Mucosa of descending colon (tissue), 3 donors: ENCODE measurements around the gene HIPK3. TPM values are rescaled to one million over a fixed set of nuclear protein-coding genes. Genes with fewer than 3 reads are reported as not detected.

Source experiments
- ATAC-seq: fragments of 200-7000 bp; cut with Tn5 transposase; one replicate; pipeline ENCODE4 v1.9.1; 2020; ENCODE audit warnings: mild to moderate bottlenecking, moderate library complexity
- DNase-seq, 3 donors: peaks; one replicate each; pipeline ENCODE4 v3.0.0-alpha.2; 2020
- H3K36me3 ChIP-seq: fragments of 200-600 bp; one replicate; pipeline ENCODE4 v1.8.0; 2021; ENCODE audit warnings: low read depth, mild to moderate bottlenecking
- H3K4me1 ChIP-seq: fragments of 200-600 bp; one replicate; pipeline ENCODE4 v1.8.0; 2021; ENCODE audit warnings: low read depth, mild to moderate bottlenecking
- H3K4me3 ChIP-seq: fragments of 200-600 bp; one replicate; pipeline ENCODE4 v1.8.0; 2021; ENCODE audit warnings: mild to moderate bottlenecking
- H3K9me3 ChIP-seq: fragments of 200-600 bp; one replicate; pipeline ENCODE4 v1.8.0; 2021; ENCODE audit warnings: mild to moderate bottlenecking
- CTCF ChIP-seq: fragments of 200-600 bp; IDR thresholded peaks from one replicate; pipeline ENCODE4 v1.8.0; 2022; ENCODE audit warnings: antibody characterized with exemption, mild to moderate bottlenecking
- intact Hi-C, 2 donors: fragments of 100-400 bp; cut with DNase I in 1 of 2; cut with micrococcal nuclease in 1 of 2; formaldehyde crosslinking; loops; one replicate each; pipeline versions ENCODE4 v1.11.0 to v1.11.1; 2022; cut with DNase I, micrococcal nuclease
- total RNA-seq, 3 donors: library from RNA; stranded (reverse); fragmentation: NEBNext Ultra II Directional in 2 of 3; extraction: Animal tissue kit (Norgen Biotek cat#: 25700) in 2 of 3; gene quantifications; one replicate each; pipeline versions ENCODE4 v1.2.1 to v1.2.4, GENCODE V29; 2021 to 2023
- donor health status: DM: no; HTN: no; CAD: no; lungs with moderate emphysema.
- donor health status: DM: no; HTN: no; CAD: no.
- donor health status: DM: no; HTN: yes; CAD: no.

HIPK3 gene
- total RNA-seq, 3 donors from 2014 or later = 67.0 to 254 (median 69.7) TPM

GRCh38 chr11:33269822-33270221 is 12.6 kb downstream of the HIPK3 start:
- H3K4me1 ChIP-seq = peaks cover 24% of the 10 kb centered on the region

GRCh38 chr11:33271059-33271458 is 13.9 kb downstream of the HIPK3 start:
- peaks cover 24% of the 10 kb centered on the region for H3K4me1 ChIP-seq
- no peak overlapping the region for H3K4me3 ChIP-seq
- no peaks in the 10 kb centered on the region for H3K9me3 ChIP-seq
- no peaks in the 10 kb centered on the region for H3K36me3 ChIP-seq
- DNase-seq (no peak), ATAC-seq (no peak)
- intact Hi-C loops = no loop called here
- no peak for TF ChIP-seq CTCF

More at GRCh38 chr11:33269822-33270221, 12.6 kb downstream of the HIPK3 start:
- DNase-seq = peak in 1 of 3 donors; percentile 40
- no peaks in the 10 kb centered on the region for H3K36me3 ChIP-seq
- TF ChIP-seq CTCF = no peak
- H3K4me3 ChIP-seq = no peak overlapping the region
- intact Hi-C loops = loop anchor here in 1 of 2 donors (10.0 kb wide), 1 partner anchor 55 kb away; no protein-coding TSS in a partner anchor
- peak; percentile 95 for ATAC-seq
- H3K9me3 ChIP-seq = no peaks in the 10 kb centered on the region

- intact Hi-C loops = no loop called here
- Histone ChIP-seq H3K36me3 (no peaks in the 10 kb centered on the region), H3K4me1 (peaks cover 29% of the 10 kb centered on the region), H3K4me3 (no peak overlapping the region), H3K9me3 (no peaks in the 10 kb centered on the region)
- ATAC-seq (no peak), DNase-seq (no peak)
- TF ChIP-seq CTCF = no peak
These were observed 15.3 kb downstream of the HIPK3 start for GRCh38 chr11:33272338-33273107.

- DNase-seq (no peak), ATAC-seq (peak; percentile 16)
- Histone ChIP-seq H3K4me1 (peaks cover 31% of the 10 kb centered on the region), H3K36me3 (no peaks in the 10 kb centered on the region), H3K9me3 (no peaks in the 10 kb centered on the region), H3K4me3 (no peak overlapping the region)
- intact Hi-C loops = no loop called here
- no peak for TF ChIP-seq CTCF
These were observed 16.5 kb downstream of the HIPK3 start for GRCh38 chr11:33273656-33274055.

GRCh38 chr11:33280411-33280810 is 23.2 kb downstream of the HIPK3 start:
- H3K4me3 ChIP-seq = no peak overlapping the region
- H3K9me3 ChIP-seq = no peaks in the 10 kb centered on the region
- peaks cover 12% of the 10 kb centered on the region for H3K4me1 ChIP-seq
- intact Hi-C loops = no loop called here
- TF ChIP-seq CTCF = no peak
- DNase-seq = no peak
- no peaks in the 10 kb centered on the region for H3K36me3 ChIP-seq
- no peak for ATAC-seq
